A204.1 (cell line): Measurements from ENCODE around the gene AMBRA1.

Source experiments
- FAIRE-seq: peaks from 2 replicates; lab custom pipeline; 2012; peaks lifted over from hg19 to GRCh38; lab: Jason Lieb, UNC

AMBRA1 gene

GRCh38 chr11:46593550-46594373, at the start of gene AMBRA1:
Gene AMBRA1 (minus strand): TSS chr11:46594023. CDS start chr11:46548380, 45,643 bp downstream.
- peak; percentile 3 for FAIRE-seq

GRCh38 chr11:46643531-46643930, 49.7 kb upstream of the AMBRA1 start:
- no peak for FAIRE-seq

GRCh38 chr11:46642627-46643335, 49.0 kb upstream of the AMBRA1 start:
- no peak for FAIRE-seq

- FAIRE-seq: no peak
Measured at GRCh38 chr11:46641639-46642038, 47.8 kb upstream of the AMBRA1 start.

GRCh38 chr11:46640036-46640788, 46.4 kb upstream of the AMBRA1 start:
- no peak for FAIRE-seq

- no peak for FAIRE-seq
Measured at GRCh38 chr11:46639197-46639839, 45.5 kb upstream of the AMBRA1 start.

- no peak for FAIRE-seq
Measured at GRCh38 chr11:46637546-46637945, 43.7 kb upstream of the AMBRA1 start.

GRCh38 chr11:46635557-46636139, 41.8 kb upstream of the AMBRA1 start:
- no peak for FAIRE-seq

GRCh38 chr11:46633291-46634217, 39.7 kb upstream of the AMBRA1 start:
- no peak for FAIRE-seq

GRCh38 chr11:46632502-46632901, 38.7 kb upstream of the AMBRA1 start:
- no peak for FAIRE-seq

GRCh38 chr11:46631676-46632075, 37.9 kb upstream of the AMBRA1 start:
- no peak for FAIRE-seq

GRCh38 chr11:46630237-46630636, 36.4 kb upstream of the AMBRA1 start:
- FAIRE-seq: no peak

- no peak for FAIRE-seq
Measured at GRCh38 chr11:46628961-46629360, 35.1 kb upstream of the AMBRA1 start.

GRCh38 chr11:46625406-46625805, 31.6 kb upstream of the AMBRA1 start:
- FAIRE-seq: no peak

GRCh38 chr11:46618837-46619236, 25.0 kb upstream of the AMBRA1 start:
- FAIRE-seq: no peak

GRCh38 chr11:46617972-46618314, 24.1 kb upstream of the AMBRA1 start:
- no peak for FAIRE-seq

GRCh38 chr11:46617134-46617971, 23.5 kb upstream of the AMBRA1 start, which contains the start of the genes ATG13 and HARBI1:
Gene ATG13 (plus strand): TSS chr11:46617553. CDS start chr11:46644292, 26,739 bp downstream.
Gene HARBI1 (minus strand): TSS chr11:46617227. CDS start chr11:46616237, 990 bp downstream.
- FAIRE-seq: no peak

GRCh38 chr11:46616551-46617133, 22.8 kb upstream of the AMBRA1 start:
- no peak for FAIRE-seq

GRCh38 chr11:46615756-46616155, 21.9 kb upstream of the AMBRA1 start:
- FAIRE-seq: no peak
